COLO829 (cell line): Measurements from ENCODE around the gene EDEM1.

Experiments
- DNase-seq: peaks from one replicate; pipeline ENCODE4 v3.0.0; 2012; ENCODE audit warnings: low spot score

EDEM1 gene

GRCh38 chr3:5198986-5199731 is 11.7 kb downstream of the EDEM1 start:
- DNase-seq: no peak

GRCh38 chr3:5201536-5201935 is 14.0 kb downstream of the EDEM1 start:
- no peak for DNase-seq

- DNase-seq: no peak
Observed at GRCh38 chr3:5202222-5202621, 14.7 kb downstream of the EDEM1 start.

GRCh38 chr3:5205165-5205941 is 17.8 kb downstream of the EDEM1 start:
- no peak for DNase-seq

GRCh38 chr3:5210926-5211325 is 23.4 kb downstream of the EDEM1 start:
- no peak for DNase-seq

GRCh38 chr3:5212628-5213573 is 25.4 kb downstream of the EDEM1 start:
- DNase-seq: no peak

- DNase-seq: no peak
Observed at GRCh38 chr3:5213574-5213966, 26.1 kb downstream of the EDEM1 start.

GRCh38 chr3:5214352-5214751 is 26.8 kb downstream of the EDEM1 start:
- no peak for DNase-seq

GRCh38 chr3:5217824-5218595 is 30.5 kb downstream of the EDEM1 start:
- no peak for DNase-seq

GRCh38 chr3:5218815-5219214 is 31.3 kb downstream of the EDEM1 start:
- DNase-seq: no peak

- DNase-seq: no peak
Observed at GRCh38 chr3:5219216-5219615, 31.7 kb downstream of the EDEM1 start.

GRCh38 chr3:5220193-5220592 is 32.7 kb downstream of the EDEM1 start:
- DNase-seq: no peak

GRCh38 chr3:5220667-5221431 is 33.3 kb downstream of the EDEM1 start:
- DNase-seq: no peak

GRCh38 chr3:5221701-5222100 is 34.2 kb downstream of the EDEM1 start:
- DNase-seq: no peak

- no peak for DNase-seq
Observed at GRCh38 chr3:5222283-5223005, 34.9 kb downstream of the EDEM1 start.

GRCh38 chr3:5226783-5227182 is 39.3 kb downstream of the EDEM1 start:
- no peak for DNase-seq

- DNase-seq: no peak
Observed at GRCh38 chr3:5227812-5228211, 40.3 kb downstream of the EDEM1 start.

- DNase-seq: no peak
Observed at GRCh38 chr3:5229414-5229813, 41.9 kb downstream of the EDEM1 start.

GRCh38 chr3:5231074-5231473 is 43.6 kb downstream of the EDEM1 start:
- DNase-seq: no peak

GRCh38 chr3:5231487-5231886 is 44.0 kb downstream of the EDEM1 start:
- no peak for DNase-seq
